K562 (cell line): ENCODE measurements around the gene DHX32. TPM values are rescaled to one million over a fixed set of nuclear protein-coding genes. Genes with fewer than 3 reads are reported as not detected.

Experiments
- ATAC-seq: fragments of 200-7000 bp; cut with Tn5 transposase; 3 replicates; pipeline ENCODE4 v1.9.1; 2020; ENCODE audit warnings: moderate library complexity
- BruUV-seq: library from RNA; stranded (reverse); fragments of 400-500 nt; replicated peaks from 2 replicates; lab custom pipeline; 2021; lab: Mats Ljungman, UMichigan
- CTCF ChIA-PET: fragments of 300-600 bp; formaldehyde crosslinking; extraction: SDS; loops from one replicate; lab custom pipeline; 2021; ENCODE audit warnings: low intra/inter-chr PET ratio; lab: Yijun Ruan, JAX
- POLR2A ChIA-PET: fragments of 300-600, 350-650 bp; sonication (Branson Sonifier 250); formaldehyde crosslinking; extraction: SDS; loops from one replicate; lab custom pipeline; 2021; ENCODE audit warnings: antibody characterized with exemption, inconsistent platforms; lab: Yijun Ruan, JAX
- DNase-seq, 4 experiments: peaks; one replicate each; pipeline versions ENCODE4 v3.0.0 to v3.0.0-alpha.2; 2011 to 2018; ENCODE audit warnings: low spot score in 3 of 4, mixed read lengths in 3 of 4; ENCODE audit errors: extremely low read depth in 1 of 4
- FAIRE-seq: peaks from 2 replicates; lab custom pipeline; 2011; peaks lifted over from hg19 to GRCh38; lab: Jason Lieb, UNC
- H2AFZ ChIP-seq: 2 replicates; pipeline ENCODE4 v1.6.0; 2011; ENCODE audit warnings: low read depth, low read length, control low read depth, inconsistent platforms
- H3K27ac ChIP-seq: fragments of 200-600 bp; 3 replicates; pipeline ENCODE4 v1.8.0; 2011; ENCODE audit warnings: low read depth, mild to moderate bottlenecking, control low read depth, inconsistent platforms, low read length, moderate library complexity, mixed read lengths; ENCODE audit errors: extremely low read depth
- H3K27me3 ChIP-seq, 2 experiments: fragments of 300-600 bp in 1 of 2; 2 replicates in 1 of 2; 3 replicates in 1 of 2; pipeline versions ENCODE4 v1.6.0 to v1.8.0; 2011; ENCODE audit warnings: inconsistent platforms in 2 of 2, low read length in 2 of 2, mild to moderate bottlenecking in 1 of 2, mixed read lengths in 1 of 2, moderate library complexity in 1 of 2; ENCODE audit not compliant: control insufficient read depth in 2 of 2, insufficient read depth in 2 of 2
- H3K36me3 ChIP-seq: fragments of 300-600 bp; 3 replicates; pipeline ENCODE4 v1.8.0; 2011; ENCODE audit warnings: mild to moderate bottlenecking, low read length, inconsistent platforms; ENCODE audit not compliant: control insufficient read depth, insufficient read depth
- H3K4me1 ChIP-seq, 2 experiments: fragments of 200-600 bp in 1 of 2; replicated peaks in 1 of 2; 2 replicates in 1 of 2; 3 replicates in 1 of 2; pipeline versions ENCODE4 v1.5.1 to v1.8.0; 2011; ENCODE audit warnings: inconsistent platforms in 2 of 2, low read length in 2 of 2, mild to moderate bottlenecking in 1 of 2, mixed read lengths in 1 of 2, moderate library complexity in 1 of 2; ENCODE audit not compliant: control insufficient read depth in 2 of 2, insufficient read depth in 2 of 2
- H3K4me2 ChIP-seq: 2 replicates; pipeline ENCODE4 v1.6.1; 2011; ENCODE audit warnings: low read length, control low read depth, inconsistent platforms, mixed read lengths; ENCODE audit not compliant: insufficient read depth
- H3K4me3 ChIP-seq: fragments of 200-600 bp; sonication (generic), shearing (Covaris generic); 2 replicates; pipeline ENCODE4 v1.5.1; 2016; ENCODE audit warnings: control low read depth, inconsistent platforms
- H3K79me2 ChIP-seq: fragments of 200-600 bp; 3 replicates; pipeline ENCODE4 v1.8.0; 2011; ENCODE audit warnings: low read length, inconsistent platforms; ENCODE audit not compliant: control insufficient read depth, insufficient read depth
- H3K9ac ChIP-seq, 2 experiments: 2 replicates each; pipeline versions ENCODE4 v1.6.0 to v1.6.1; 2011; ENCODE audit warnings: low read depth in 2 of 2, low read length in 2 of 2, control low read depth in 1 of 2, inconsistent platforms in 1 of 2, mild to moderate bottlenecking in 1 of 2, mixed read lengths in 1 of 2; ENCODE audit not compliant: insufficient read depth in 1 of 2
- H3K9me1 ChIP-seq: one replicate; pipeline ENCODE4 v1.6.0; 2011; ENCODE audit warnings: inconsistent platforms, mild to moderate bottlenecking, low read length, moderate library complexity; ENCODE audit not compliant: control insufficient read depth, insufficient read depth
- H3K9me3 ChIP-seq: replicated peaks from 2 replicates; pipeline ENCODE4 v1.5.1; 2011; ENCODE audit warnings: low read depth, low read length, inconsistent platforms; ENCODE audit not compliant: control insufficient read depth, insufficient read depth
- H4K20me1 ChIP-seq: replicated peaks from 2 replicates; pipeline ENCODE4 v1.6.1; 2011; ENCODE audit warnings: low read length, inconsistent platforms, mixed read lengths; ENCODE audit not compliant: control insufficient read depth, insufficient read depth
- ETV5 ChIP-seq: sonication (generic); formaldehyde crosslinking; IDR thresholded peaks from 2 replicates; pipeline ENCODE4 v1.4.0; 2020; ENCODE audit warnings: low read depth, mild to moderate bottlenecking, missing genetic modification reagents
- GATAD2A ChIP-seq: fragments of 450-650 bp; IDR thresholded peaks from 2 replicates; pipeline ENCODE4 v1.6.1; 2017
- HCFC1 ChIP-seq: IDR thresholded peaks from 2 replicates; pipeline ENCODE4 v1.6.1; 2012; ENCODE audit warnings: low read depth, low read length, improper control_type of control experiment
- ILF3 ChIP-seq: fragments of 450-650 bp; IDR thresholded peaks from 2 replicates; pipeline ENCODE4 v1.6.1; 2018; ENCODE audit warnings: antibody characterized with exemption, mild to moderate bottlenecking, moderate library complexity, borderline replicate concordance
- RBFOX2 ChIP-seq: fragments of 200-400 bp; formaldehyde crosslinking; IDR thresholded peaks from 2 replicates; pipeline ENCODE4 v1.6.1; 2017; ENCODE audit warnings: low read depth, mild to moderate bottlenecking, low read length, moderate library complexity
- SP1 ChIP-seq: sonication (generic); formaldehyde crosslinking; IDR thresholded peaks from 2 replicates; pipeline ENCODE4 v1.8.1; 2022; ENCODE audit warnings: mild to moderate bottlenecking, missing genetic modification reagents
- THRB ChIP-seq: fragments of 450-650 bp; formaldehyde crosslinking; conservative IDR thresholded peaks from 2 replicates; pipeline ENCODE4 v1.4.0; 2022; ENCODE audit warnings: mild to moderate bottlenecking, missing genetic modification characterization
- ZNF197 ChIP-seq: fragments of 200-800 bp; sonication (Bioruptor generic); IDR thresholded peaks from 2 replicates; pipeline ENCODE4 v1.6.1; 2016; ENCODE audit warnings: low read depth, missing genetic modification characterization, missing compliant biosample characterization
- ZNF583 ChIP-seq: fragments of 250-450 bp; sonication (Bioruptor Pico); IDR thresholded peaks from 2 replicates; pipeline ENCODE4 v1.4.0; 2020
- WGBS: fragments of 100-300 bp; shearing (Covaris generic); methylation state at CpG from one replicate; pipeline ENCODE4 v1.1.6; 2016; ENCODE audit warnings: low coverage, mixed read lengths; ENCODE audit not compliant: insufficient coverage; ENCODE audit errors: missing lambda C conversion rate; 5-methylcytosine and 5-hydroxymethylcytosine counted together
- in situ Hi-C: fragments of 300-500 bp; cut with MboI; formaldehyde crosslinking; loops from 4 replicates; pipeline ENCODE4 v1.15.0; 2018; ENCODE audit warnings: inconsistent platforms, mixed read lengths
- intact Hi-C: fragments of 100-400 bp; cut with micrococcal nuclease; formaldehyde crosslinking; loops from 2 replicates; pipeline ENCODE4 v1.14.2; 2022
- polyA plus RNA-seq, 8 experiments: library from polyadenylated mRNA; depleted of rRNA in 4 of 8; stranded (reverse) in 5 of 8; unstranded in 3 of 8; fragments of >200 nt; fragmentation: Nextera tagmentation in 2 of 8; fragmentation: Illumina TruSeq in 1 of 8; extraction: Ambion mirVana in 2 of 8; extraction: Trizol in 1 of 8; gene quantifications; 2 replicates each; pipeline versions ENCODE4 v1.2.1 to v1.2.3, GENCODE V29; 2011 to 2014; ENCODE audit warnings: inconsistent platforms in 1 of 8, missing spikeins in 1 of 8
- total RNA-seq, 7 experiments: library from RNA; depleted of rRNA in 6 of 7; stranded (reverse); fragments of >200 nt in 6 of 7; fragmentation: Illumina TruSeq in 2 of 7; extraction: Trizol in 2 of 7; gene quantifications; 2 replicates each; pipeline versions ENCODE4 v1.2.1 to v1.2.3, GENCODE V29; 2011 to 2021; ENCODE audit warnings: low replicate concordance in 1 of 7
- TF ChIP-seq, protein P1 (sequence below): fragments of 250-450 bp; sonication (Bioruptor Pico); IDR thresholded peaks from 2 replicates; pipeline ENCODE4 v1.8.0; 2021; ENCODE audit warnings: borderline replicate concordance, mild to moderate bottlenecking, moderate library complexity; ENCODE audit not compliant: poor library complexity, severe bottlenecking
- TF ChIP-seq, protein P2 (sequence below): fragments of 450-650 bp; IDR thresholded peaks from 2 replicates; pipeline ENCODE4 v1.6.1; 2016
- TF ChIP-seq, protein P3 (sequence below): fragments of 450-650 bp; IDR thresholded peaks from 2 replicates; pipeline ENCODE4 v1.6.1; 2016; ENCODE audit warnings: low read depth

Gene DHX32
- total and polyA plus RNA-seq, 9 of the 15 experiments (the other 6 are each of a cell fraction or from before 2014, with no cell fraction given) = 5.8 to 23.5 (median 17.5) TPM

GRCh38 chr10:125802131-125802530 lies 79.0 kb downstream of the DHX32 start:
- Histone ChIP-seq H2AFZ (no peak overlapping the region), H3K36me3 (peaks cover 21% of the 10 kb centered on the region; the same call in 2 of the 3 replicates), H3K27me3 (no peaks in the 10 kb centered on the region), H3K9me3 (no peaks in the 10 kb centered on the region), H3K9ac (no peak overlapping the region), H4K20me1 (no peaks in the 10 kb centered on the region; the same call in 1 of the 2 replicates), H3K79me2 (no peaks in the 10 kb centered on the region), H3K4me3 (no peak overlapping the region), H3K27ac (no peak overlapping the region), H3K4me1 (peaks cover 0 to 4% of the 10 kb centered on the region in 2 experiments; a peak in 2 of 5 replicates), H3K9me1 (no peaks in the 10 kb centered on the region), H3K4me2 (no peak overlapping the region)
- ChIA-PET POLR2A (interaction anchor here (0.5 to 1.4 kb wide), 2 partner anchors 13 to 506 kb away, joined by 3 read pairs; no protein-coding TSS in a partner anchor), CTCF (no interaction called here)
- FAIRE-seq (no peak), DNase-seq (no peak), ATAC-seq (no peak)
- BruUV-seq = no TSS peak
- in situ Hi-C loops (no loop called here), intact Hi-C loops (no loop called here)
- 66% methylated on average over 4 of the region's 5 CpGs for WGBS
- TF ChIP-seq RBFOX2 = no peak
- TF ChIP-seq, protein P1, sequence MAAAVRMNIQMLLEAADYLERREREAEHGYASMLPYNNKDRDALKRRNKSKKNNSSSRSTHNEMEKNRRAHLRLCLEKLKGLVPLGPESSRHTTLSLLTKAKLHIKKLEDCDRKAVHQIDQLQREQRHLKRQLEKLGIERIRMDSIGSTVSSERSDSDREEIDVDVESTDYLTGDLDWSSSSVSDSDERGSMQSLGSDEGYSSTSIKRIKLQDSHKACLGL (CRISPR knock-in tag) = no peak
- TF ChIP-seq SP1 (CRISPR knock-in tag) = no peak
- TF ChIP-seq ILF3 = no peak
- TF ChIP-seq, protein P2, sequence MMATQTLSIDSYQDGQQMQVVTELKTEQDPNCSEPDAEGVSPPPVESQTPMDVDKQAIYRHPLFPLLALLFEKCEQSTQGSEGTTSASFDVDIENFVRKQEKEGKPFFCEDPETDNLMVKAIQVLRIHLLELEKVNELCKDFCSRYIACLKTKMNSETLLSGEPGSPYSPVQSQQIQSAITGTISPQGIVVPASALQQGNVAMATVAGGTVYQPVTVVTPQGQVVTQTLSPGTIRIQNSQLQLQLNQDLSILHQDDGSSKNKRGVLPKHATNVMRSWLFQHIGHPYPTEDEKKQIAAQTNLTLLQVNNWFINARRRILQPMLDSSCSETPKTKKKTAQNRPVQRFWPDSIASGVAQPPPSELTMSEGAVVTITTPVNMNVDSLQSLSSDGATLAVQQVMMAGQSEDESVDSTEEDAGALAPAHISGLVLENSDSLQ = no peak
- no peak for TF ChIP-seq GATAD2A
- TF ChIP-seq, protein P3, sequence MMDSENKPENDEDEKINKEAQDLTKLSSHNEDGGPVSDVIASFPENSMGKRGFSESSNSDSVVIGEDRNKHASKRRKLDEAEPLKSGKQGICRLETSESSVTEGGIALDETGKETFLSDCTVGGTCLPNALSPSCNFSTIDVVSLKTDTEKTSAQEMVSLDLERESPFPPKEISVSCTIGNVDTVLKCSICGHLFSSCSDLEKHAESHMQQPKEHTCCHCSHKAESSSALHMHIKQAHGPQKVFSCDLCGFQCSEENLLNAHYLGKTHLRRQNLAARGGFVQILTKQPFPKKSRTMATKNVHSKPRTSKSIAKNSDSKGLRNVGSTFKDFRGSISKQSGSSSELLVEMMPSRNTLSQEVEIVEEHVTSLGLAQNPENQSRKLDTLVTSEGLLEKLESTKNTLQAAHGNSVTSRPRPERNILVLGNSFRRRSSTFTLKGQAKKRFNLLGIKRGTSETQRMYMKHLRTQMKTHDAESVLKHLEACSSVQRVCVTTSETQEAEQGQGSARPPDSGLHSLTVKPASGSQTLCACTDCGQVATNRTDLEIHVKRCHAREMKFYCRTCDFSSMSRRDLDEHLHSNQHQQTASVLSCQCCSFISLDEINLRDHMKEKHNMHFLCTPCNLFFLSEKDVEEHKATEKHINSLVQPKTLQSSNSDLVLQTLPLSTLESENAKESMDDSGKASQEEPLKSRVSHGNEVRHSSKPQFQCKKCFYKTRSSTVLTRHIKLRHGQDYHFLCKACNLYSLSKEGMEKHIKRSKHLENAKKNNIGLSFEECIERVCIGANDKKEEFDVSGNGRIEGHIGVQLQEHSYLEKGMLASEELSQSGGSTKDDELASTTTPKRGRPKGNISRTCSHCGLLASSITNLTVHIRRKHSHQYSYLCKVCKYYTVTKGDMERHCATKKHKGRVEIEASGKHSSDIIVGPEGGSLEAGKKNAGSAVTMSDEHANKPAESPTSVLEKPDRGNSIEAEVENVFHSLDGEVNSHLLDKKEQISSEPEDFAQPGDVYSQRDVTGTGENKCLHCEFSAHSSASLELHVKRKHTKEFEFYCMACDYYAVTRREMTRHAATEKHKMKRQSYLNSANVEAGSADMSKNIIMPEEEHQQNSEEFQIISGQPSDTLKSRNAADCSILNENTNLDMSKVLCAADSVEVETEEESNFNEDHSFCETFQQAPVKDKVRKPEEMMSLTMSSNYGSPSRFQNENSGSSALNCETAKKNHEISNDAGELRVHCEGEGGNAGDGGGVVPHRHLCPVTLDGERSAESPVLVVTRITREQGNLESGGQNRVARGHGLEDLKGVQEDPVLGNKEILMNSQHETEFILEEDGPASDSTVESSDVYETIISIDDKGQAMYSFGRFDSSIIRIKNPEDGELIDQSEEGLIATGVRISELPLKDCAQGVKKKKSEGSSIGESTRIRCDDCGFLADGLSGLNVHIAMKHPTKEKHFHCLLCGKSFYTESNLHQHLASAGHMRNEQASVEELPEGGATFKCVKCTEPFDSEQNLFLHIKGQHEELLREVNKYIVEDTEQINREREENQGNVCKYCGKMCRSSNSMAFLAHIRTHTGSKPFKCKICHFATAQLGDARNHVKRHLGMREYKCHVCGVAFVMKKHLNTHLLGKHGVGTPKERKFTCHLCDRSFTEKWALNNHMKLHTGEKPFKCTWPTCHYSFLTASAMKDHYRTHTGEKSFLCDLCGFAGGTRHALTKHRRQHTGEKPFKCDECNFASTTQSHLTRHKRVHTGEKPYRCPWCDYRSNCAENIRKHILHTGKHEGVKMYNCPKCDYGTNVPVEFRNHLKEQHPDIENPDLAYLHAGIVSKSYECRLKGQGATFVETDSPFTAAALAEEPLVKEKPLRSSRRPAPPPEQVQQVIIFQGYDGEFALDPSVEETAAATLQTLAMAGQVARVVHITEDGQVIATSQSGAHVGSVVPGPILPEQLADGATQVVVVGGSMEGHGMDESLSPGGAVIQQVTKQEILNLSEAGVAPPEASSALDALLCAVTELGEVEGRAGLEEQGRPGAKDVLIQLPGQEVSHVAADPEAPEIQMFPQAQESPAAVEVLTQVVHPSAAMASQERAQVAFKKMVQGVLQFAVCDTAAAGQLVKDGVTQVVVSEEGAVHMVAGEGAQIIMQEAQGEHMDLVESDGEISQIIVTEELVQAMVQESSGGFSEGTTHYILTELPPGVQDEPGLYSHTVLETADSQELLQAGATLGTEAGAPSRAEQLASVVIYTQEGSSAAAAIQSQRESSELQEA = no peak
- no peak for TF ChIP-seq ZNF197 (CRISPR knock-in tag)
- no peak for TF ChIP-seq ZNF583 (CRISPR knock-in tag)
- TF ChIP-seq HCFC1 = no peak
- no peak for TF ChIP-seq ETV5 (CRISPR knock-in tag)
- TF ChIP-seq THRB (CRISPR knock-in tag) = no peak
